PFSK-1 (cell line): ENCODE results near the gene FANCC.

Experiments used
- POLR2AphosphoS5 ChIP-seq: IDR thresholded peaks from 2 replicates; pipeline ENCODE4 v1.6.1; 2012; ENCODE audit warnings: low read depth, mild to moderate bottlenecking, control low read depth, low read length, moderate library complexity
- SIN3A ChIP-seq: IDR thresholded peaks from 2 replicates; pipeline ENCODE4 v1.6.1; 2012; ENCODE audit warnings: mild to moderate bottlenecking, low read length, moderate library complexity, borderline replicate concordance; ENCODE audit not compliant: insufficient read depth
- TAF1 ChIP-seq: IDR thresholded peaks from 2 replicates; pipeline ENCODE4 v1.6.1; 2012; ENCODE audit warnings: low read length, control low read depth, borderline replicate concordance; ENCODE audit not compliant: insufficient read depth
- TF ChIP-seq, protein P1 (sequence below), 2 experiments: IDR thresholded peaks; 2 replicates each; pipeline versions ENCODE4 v1.6.1 to v1.8.0; 2011 to 2012; ENCODE audit warnings: low read depth in 2 of 2, low read length in 2 of 2, control low read depth in 1 of 2, inconsistent platforms in 1 of 2, mild to moderate bottlenecking in 1 of 2, moderate library complexity in 1 of 2; ENCODE audit not compliant: insufficient read depth in 1 of 2

DNA sequence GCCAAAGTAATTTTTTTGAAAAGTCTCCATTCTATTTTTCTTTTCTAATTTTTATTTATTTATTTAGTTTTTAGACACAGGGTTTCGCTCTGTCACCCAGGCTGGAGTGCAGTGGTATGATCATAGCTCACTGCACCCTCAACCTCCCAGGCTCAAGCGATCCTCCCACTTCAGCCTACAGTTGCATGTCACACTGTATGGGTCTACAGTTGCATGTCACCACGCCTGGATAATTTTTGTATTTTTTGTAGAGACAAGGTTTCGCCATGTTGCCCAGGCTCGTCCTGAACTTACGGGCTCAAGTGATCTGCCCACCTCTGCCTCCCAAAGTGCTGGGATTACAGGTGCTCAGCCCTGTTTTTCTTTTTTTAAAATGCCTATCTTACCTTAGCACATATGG lies 10.7 kb downstream of the FANCC start:
- TF ChIP-seq, protein P1, sequence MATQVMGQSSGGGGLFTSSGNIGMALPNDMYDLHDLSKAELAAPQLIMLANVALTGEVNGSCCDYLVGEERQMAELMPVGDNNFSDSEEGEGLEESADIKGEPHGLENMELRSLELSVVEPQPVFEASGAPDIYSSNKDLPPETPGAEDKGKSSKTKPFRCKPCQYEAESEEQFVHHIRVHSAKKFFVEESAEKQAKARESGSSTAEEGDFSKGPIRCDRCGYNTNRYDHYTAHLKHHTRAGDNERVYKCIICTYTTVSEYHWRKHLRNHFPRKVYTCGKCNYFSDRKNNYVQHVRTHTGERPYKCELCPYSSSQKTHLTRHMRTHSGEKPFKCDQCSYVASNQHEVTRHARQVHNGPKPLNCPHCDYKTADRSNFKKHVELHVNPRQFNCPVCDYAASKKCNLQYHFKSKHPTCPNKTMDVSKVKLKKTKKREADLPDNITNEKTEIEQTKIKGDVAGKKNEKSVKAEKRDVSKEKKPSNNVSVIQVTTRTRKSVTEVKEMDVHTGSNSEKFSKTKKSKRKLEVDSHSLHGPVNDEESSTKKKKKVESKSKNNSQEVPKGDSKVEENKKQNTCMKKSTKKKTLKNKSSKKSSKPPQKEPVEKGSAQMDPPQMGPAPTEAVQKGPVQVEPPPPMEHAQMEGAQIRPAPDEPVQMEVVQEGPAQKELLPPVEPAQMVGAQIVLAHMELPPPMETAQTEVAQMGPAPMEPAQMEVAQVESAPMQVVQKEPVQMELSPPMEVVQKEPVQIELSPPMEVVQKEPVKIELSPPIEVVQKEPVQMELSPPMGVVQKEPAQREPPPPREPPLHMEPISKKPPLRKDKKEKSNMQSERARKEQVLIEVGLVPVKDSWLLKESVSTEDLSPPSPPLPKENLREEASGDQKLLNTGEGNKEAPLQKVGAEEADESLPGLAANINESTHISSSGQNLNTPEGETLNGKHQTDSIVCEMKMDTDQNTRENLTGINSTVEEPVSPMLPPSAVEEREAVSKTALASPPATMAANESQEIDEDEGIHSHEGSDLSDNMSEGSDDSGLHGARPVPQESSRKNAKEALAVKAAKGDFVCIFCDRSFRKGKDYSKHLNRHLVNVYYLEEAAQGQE (IDR thresholded peaks at IDR 0.05; ENCODE audit: insufficient read depth in 1 of 2, low read depth in 2 of 2, low read length in 2 of 2), result no peak
- TF ChIP-seq SIN3A, result no peak
- TF ChIP-seq POLR2AphosphoS5, result no peak
- no peak for TF ChIP-seq TAF1
